Breast epithelium (tissue), 3 donors: ENCODE data around the gene PRG2.

Source experiments
- POLR2AphosphoS5 ChIP-seq, 3 donors: sonication (generic); formaldehyde crosslinking; IDR thresholded peaks; one replicate each; pipeline ENCODE4 v1.6.1; 2017; ENCODE audit warnings: antibody characterized with exemption in 3 of 3
- TF ChIP-seq, protein P1 (sequence below), 3 donors: fragments of 450-650 bp; IDR thresholded peaks; one replicate each; pipeline ENCODE4 v1.5.1; 2016 to 2017; ENCODE audit warnings: antibody characterized with exemption in 3 of 3, mild to moderate bottlenecking in 3 of 3, moderate library complexity in 3 of 3

DNA sequence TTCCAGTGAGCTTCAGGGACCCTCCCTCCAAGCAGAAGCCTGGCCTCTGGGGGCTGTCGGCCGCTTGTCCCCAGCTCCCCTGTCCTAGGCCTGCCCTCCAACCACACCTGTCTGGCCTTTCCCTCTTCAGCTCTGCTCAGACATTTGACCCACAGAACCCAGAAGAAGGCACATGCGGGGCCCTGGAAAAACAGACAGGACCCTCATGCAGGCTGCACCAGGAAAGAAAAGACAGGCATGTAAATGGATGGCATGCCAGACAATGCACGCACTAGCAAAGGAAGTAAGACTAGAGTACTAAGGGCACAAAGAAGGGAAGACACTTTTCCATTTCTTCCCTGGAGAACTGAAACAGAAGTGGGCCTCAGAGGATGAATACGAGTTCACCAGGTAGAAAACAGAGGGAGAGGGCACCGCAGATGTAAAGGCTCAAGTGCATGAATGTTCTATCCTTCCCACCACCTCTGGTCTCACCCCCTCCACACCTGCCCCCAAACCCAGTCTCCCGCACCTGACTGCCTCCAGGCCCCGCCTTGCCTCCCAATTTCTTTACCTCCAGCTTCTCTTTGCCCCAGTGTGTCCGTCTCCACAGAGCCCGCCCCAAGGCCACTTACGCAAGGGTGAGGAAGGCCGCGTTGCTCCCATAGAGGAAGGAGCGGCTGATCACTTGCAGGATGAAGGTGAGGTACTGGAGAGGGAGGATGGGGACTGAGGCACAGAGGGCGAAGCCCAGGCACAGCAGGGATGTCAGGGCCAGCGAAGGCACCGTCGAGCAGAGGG lies 19.1 kb upstream of the PRG2 start:
- TF ChIP-seq, protein P1, sequence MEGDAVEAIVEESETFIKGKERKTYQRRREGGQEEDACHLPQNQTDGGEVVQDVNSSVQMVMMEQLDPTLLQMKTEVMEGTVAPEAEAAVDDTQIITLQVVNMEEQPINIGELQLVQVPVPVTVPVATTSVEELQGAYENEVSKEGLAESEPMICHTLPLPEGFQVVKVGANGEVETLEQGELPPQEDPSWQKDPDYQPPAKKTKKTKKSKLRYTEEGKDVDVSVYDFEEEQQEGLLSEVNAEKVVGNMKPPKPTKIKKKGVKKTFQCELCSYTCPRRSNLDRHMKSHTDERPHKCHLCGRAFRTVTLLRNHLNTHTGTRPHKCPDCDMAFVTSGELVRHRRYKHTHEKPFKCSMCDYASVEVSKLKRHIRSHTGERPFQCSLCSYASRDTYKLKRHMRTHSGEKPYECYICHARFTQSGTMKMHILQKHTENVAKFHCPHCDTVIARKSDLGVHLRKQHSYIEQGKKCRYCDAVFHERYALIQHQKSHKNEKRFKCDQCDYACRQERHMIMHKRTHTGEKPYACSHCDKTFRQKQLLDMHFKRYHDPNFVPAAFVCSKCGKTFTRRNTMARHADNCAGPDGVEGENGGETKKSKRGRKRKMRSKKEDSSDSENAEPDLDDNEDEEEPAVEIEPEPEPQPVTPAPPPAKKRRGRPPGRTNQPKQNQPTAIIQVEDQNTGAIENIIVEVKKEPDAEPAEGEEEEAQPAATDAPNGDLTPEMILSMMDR (IDR thresholded peaks at IDR 0.05), result no peak
- TF ChIP-seq POLR2AphosphoS5 (IDR thresholded peaks at IDR 0.05), result no peak
